HFF-Myc (cell line): ENCODE measurements around the gene GTF2B.
"Not testable (repeated sequence)": the region's sequence is repeated elsewhere in the genome, so short reads cannot be mapped to it uniquely, and the experiment has no call there.

ENCODE experiments used
- DNase-seq: peaks from one replicate; pipeline ENCODE4 v3.0.0-alpha.2; 2011; ENCODE audit warnings: low read depth; ENCODE audit errors: extremely low read depth
- H3K4me3 ChIP-seq: replicated peaks from 2 replicates; pipeline ENCODE4 v1.5.1; 2011; ENCODE audit warnings: low read depth, mild to moderate bottlenecking, control low read depth, low read length
- TF ChIP-seq, protein P1 (sequence below): IDR thresholded peaks from 2 replicates; pipeline ENCODE4 v1.5.1; 2012; ENCODE audit warnings: mild to moderate bottlenecking, low read depth, low read length, control low read depth; ENCODE audit errors: missing control alignments

GTF2B gene

GRCh38 chr1:88876573-88877365 lies 14.6 kb downstream of the GTF2B start:
- TF ChIP-seq, protein P1, sequence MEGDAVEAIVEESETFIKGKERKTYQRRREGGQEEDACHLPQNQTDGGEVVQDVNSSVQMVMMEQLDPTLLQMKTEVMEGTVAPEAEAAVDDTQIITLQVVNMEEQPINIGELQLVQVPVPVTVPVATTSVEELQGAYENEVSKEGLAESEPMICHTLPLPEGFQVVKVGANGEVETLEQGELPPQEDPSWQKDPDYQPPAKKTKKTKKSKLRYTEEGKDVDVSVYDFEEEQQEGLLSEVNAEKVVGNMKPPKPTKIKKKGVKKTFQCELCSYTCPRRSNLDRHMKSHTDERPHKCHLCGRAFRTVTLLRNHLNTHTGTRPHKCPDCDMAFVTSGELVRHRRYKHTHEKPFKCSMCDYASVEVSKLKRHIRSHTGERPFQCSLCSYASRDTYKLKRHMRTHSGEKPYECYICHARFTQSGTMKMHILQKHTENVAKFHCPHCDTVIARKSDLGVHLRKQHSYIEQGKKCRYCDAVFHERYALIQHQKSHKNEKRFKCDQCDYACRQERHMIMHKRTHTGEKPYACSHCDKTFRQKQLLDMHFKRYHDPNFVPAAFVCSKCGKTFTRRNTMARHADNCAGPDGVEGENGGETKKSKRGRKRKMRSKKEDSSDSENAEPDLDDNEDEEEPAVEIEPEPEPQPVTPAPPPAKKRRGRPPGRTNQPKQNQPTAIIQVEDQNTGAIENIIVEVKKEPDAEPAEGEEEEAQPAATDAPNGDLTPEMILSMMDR = no peak
- no peak overlapping the region for H3K4me3 ChIP-seq
- no peak for DNase-seq

DNA sequence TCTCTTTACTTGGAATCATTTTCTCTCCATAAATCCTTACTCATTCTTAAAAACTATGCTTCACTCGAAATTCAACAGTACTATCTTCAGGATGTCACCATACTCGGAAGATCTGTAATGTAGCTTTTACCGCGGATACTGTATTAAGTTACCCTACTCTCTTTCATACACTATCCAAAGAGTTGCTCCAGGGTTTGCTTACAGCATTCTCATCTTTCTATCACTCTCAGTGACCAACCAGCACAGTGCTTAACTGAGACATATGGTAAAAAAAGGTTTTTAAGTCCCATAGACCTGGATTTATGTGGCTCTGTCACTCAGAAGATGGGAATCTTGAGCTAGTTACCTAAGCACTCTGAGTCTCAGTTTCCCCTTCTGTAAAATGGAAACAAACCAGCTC lies 15.8 kb downstream of the GTF2B start:
- DNase-seq = no peak
- no peak overlapping the region for H3K4me3 ChIP-seq
- TF ChIP-seq, protein P1 = no peak

GRCh38 chr1:88873737-88874349 lies 17.5 kb downstream of the GTF2B start:
- no peak for DNase-seq
- TF ChIP-seq, protein P1 = no peak
- H3K4me3 ChIP-seq = no peak overlapping the region

DNA sequence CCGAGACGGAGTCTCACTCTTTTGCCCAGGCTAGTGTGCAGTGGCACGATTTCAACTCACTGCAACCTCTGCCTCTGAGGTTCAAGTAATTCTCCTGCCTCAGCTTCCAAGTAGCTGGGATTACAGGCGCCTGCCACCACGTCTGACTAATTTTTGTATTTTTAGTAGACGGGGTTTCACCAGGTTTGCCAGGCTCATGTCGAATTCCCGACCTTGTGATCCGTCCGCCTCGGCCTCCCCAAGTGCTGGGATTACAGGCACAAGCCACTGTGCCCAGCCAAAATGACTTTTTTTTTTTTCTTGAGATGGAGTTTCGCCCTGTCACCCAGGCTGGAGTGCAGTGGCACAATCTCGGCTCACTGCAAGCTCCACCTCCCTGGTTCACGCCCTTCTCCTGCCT lies 21.7 kb downstream of the GTF2B start:
- not testable (repeated sequence) for DNase-seq, H3K4me3 ChIP-seq

- TF ChIP-seq, protein P1 = no peak
- DNase-seq = no peak
- no peak overlapping the region for H3K4me3 ChIP-seq
Measured at GRCh38 chr1:88867743-88868521, 23.4 kb downstream of the GTF2B start.

GRCh38 chr1:88851303-88852063 lies 39.9 kb downstream of the GTF2B start:
- DNase-seq = no peak
- H3K4me3 ChIP-seq = no peak overlapping the region
- TF ChIP-seq, protein P1 = no peak
